CD4-positive, alpha-beta T cell treated with Interferon alpha-2 for 1 hour (primary cell): ENCODE results near the gene KCTD14.
"Not testable (repeated sequence)": the region's sequence is repeated elsewhere in the genome, so short reads cannot be mapped to it uniquely, and the experiment has no call there.

Source experiments
- DNase-seq, 2 donors: peaks; one replicate each; pipeline ENCODE4 v3.0.0-alpha.2; 2020 to 2022

KCTD14 gene

GRCh38 chr11:78020246-78020645 lies 2.8 kb downstream of the KCTD14 start:
- no peak for DNase-seq

DNA sequence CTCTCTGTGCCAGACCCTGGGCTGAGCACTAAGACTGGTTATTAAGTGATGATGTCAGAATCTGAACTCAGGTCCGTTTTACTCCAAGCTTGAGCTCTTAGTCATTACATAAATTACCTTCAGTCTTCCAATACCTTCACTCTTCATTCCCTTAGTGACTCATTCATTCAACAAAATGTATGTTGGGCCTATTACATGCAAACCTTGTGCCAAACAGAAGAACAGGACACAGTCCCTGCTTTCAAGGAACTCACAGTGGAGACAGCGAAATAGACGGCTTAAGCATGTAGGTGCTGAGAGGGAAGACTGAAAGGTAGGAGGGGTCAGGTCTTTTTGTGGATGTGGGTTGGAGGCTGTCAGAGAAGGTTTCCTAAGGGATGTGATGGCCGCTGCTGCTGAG lies 3.3 kb downstream of the KCTD14 start:
- DNase-seq: no peak

GRCh38 chr11:78015878-78016277 lies 7.2 kb downstream of the KCTD14 start:
- no peak for DNase-seq

- DNase-seq: not testable (repeated sequence)
Observed at GRCh38 chr11:78014937-78015520, 8.0 kb downstream of the KCTD14 start.

- no peak for DNase-seq
Observed at GRCh38 chr11:78011301-78011700, 11.8 kb downstream of the KCTD14 start.

DNA sequence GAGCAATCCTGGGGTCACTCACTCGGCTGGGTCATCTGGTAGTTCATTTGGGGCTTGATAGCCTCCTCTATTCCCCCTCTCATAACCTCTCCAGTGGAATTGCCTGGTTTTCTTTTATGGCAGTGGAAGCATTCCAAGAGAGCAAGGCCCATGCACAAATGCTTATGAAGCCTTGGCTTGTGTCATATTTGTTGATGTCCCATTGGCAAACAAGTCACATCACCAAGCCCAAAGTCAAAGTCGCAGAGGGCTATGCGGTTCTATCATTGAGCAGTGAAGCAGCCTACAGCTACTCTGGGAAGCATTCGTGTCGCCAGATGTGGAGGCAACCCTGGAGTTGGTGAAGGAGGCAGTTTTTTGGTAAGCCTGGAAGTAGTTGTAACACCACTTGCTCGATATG lies 12.3 kb downstream of the KCTD14 start:
- no peak for DNase-seq

- no peak for DNase-seq
Observed at GRCh38 chr11:78010304-78010703, 12.8 kb downstream of the KCTD14 start.

DNA sequence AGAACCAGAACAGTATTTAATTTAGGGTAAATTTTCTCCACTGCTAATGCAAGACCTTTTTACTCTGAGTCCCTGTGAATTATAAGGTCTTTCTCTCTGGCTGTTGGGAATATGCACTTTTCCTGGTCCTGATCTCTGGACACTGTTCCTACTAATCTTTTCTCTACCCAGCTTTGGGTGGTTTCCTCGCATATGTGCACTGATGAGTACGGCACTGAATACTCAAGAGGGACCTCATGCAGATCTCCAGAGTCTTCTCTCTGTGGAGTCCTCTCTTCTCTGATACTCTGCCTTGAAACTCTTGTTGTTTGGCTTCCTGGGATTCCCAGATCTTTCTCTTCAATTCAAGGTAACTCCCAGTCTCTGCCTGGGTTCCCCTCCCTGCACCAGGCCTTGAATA lies 14.0 kb downstream of the KCTD14 start:
- no peak for DNase-seq

GRCh38 chr11:78000193-78000592 lies 22.9 kb downstream of the KCTD14 start:
- peak; percentile 35 to 66 for DNase-seq

GRCh38 chr11:77999446-78000030 lies 23.5 kb downstream of the KCTD14 start:
- peak in 1 of 2 donors; percentile 6 for DNase-seq

DNA sequence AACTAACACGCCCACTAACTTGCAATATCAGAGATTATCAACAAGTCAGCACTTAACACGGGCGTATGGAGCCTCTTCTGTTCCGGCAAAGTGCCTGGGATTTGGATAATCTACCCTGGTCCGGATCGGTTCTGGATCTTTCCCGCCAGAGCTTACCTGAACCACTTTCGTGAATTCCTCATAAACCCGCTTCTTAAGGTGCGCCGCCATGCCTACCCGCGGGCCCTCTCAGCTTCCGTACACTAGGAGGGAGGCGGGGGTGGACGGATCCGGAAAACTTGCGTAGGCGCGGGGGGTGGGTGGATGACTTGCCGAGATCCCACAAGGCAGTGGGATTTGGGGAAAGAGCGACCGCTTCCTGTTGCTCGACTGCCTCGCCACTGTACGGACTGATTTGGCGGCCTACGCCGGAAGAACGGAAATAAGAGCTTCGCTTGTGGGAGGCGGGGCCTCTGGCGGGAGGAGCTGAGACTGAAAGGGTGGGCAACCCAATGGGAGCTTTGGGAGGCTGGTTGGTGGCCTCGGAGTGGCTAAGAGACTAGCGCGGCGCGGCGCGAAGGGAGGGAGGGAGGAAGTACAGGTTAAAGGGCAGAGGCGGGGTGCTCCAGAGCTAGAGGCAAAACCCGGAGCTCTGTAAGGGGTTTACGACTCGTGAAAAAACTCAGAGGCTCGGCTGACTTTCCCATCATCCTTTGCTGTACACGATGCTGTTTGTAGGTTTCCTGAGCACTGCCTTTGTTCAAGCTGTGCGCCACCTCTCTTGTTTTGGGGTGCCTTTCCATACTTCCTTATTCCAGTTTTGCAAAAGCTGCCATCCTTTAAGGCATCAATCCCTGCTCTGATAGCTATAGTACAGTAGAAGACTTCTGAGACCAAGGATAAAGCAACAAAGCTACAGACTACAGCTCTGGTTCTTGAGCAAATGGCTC lies 28.4 kb downstream of the KCTD14 start, which contains the start of gene INTS4:
INTS4 (minus strand) TSS at position 235 of the 929 bp plus-strand sequence; CDS start at position 210, 25 bp downstream.
- peak; percentile 98 for DNase-seq

GRCh38 chr11:77993902-77994301 lies 29.2 kb downstream of the KCTD14 start:
- no peak for DNase-seq

DNA sequence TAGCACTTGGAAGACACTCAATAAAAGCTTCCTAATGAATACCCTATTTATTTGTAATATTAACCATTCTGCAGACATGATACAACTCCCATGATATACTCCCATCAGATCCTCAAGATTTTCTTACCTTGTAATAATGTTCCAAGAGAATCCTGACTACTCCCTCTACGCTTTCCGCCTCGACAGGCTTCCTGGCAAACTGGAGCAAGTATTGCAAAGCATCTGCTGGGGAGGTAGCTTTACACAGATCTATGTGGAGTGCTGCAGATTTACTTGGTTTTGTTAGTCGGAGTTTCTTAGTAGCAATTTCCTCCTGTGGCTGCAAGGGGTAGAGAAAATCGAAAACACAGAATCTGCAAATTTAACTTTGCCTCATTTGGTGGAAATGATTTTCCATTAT lies 32.1 kb downstream of the KCTD14 start:
- no peak for DNase-seq

GRCh38 chr11:77986456-77986855 lies 36.6 kb downstream of the KCTD14 start:
- not testable (repeated sequence) for DNase-seq

- no peak for DNase-seq
Observed at GRCh38 chr11:77981346-77981947, 41.6 kb downstream of the KCTD14 start.

DNA sequence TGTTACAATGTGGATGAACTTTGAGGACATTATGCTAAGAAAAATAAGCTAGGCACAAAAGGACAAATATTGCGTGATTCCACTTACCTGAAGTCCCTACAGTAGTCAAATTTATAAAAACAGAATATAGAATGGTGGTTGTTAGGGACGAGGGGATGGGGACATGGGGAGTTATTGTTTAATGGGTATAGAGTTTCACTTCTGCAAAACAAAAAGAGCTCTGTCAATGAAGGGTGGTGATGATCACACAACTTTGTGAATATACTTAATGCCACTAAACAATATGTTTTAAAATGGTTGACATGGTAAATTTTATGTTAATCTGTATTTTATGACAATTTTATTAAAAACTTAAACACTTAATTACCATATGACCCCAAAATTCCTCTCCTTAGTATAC lies 54.7 kb downstream of the KCTD14 start:
- no peak for DNase-seq

GRCh38 chr11:77967753-77968152 lies 55.3 kb downstream of the KCTD14 start:
- no peak for DNase-seq

GRCh38 chr11:77967121-77967520 lies 56.0 kb downstream of the KCTD14 start:
- DNase-seq: no peak

- no peak for DNase-seq
Observed at GRCh38 chr11:77966338-77966737, 56.7 kb downstream of the KCTD14 start.
